Type B pancreatic cell (in vitro differentiated cells): ENCODE measurements around the gene PLEKHA6. TPM values are rescaled to one million over a fixed set of nuclear protein-coding genes. Genes with fewer than 3 reads are reported as not detected.

ENCODE experiments used
- DNase-seq: peaks from one replicate; pipeline ENCODE4 v3.0.0; 2021; ENCODE audit warnings: mixed read lengths; ENCODE audit not compliant: unreplicated experiment; ENCODE audit errors: extremely low spot score
- H3K27ac Mint-ChIP-seq: 2 replicates; pipeline ENCODE4 v1.8.0; 2021; ENCODE audit warnings: mild to moderate bottlenecking, mixed read lengths
- H3K27me3 Mint-ChIP-seq: 2 replicates; pipeline ENCODE4 v1.8.0; 2021; ENCODE audit warnings: mixed read lengths
- H3K36me3 Mint-ChIP-seq: 2 replicates; pipeline ENCODE4 v1.8.0; 2021; ENCODE audit warnings: mixed read lengths
- H3K4me1 Mint-ChIP-seq: one replicate; pipeline ENCODE4 v1.8.0; 2021; ENCODE audit warnings: mixed read lengths; ENCODE audit not compliant: unreplicated experiment
- H3K4me3 Mint-ChIP-seq: 2 replicates; pipeline ENCODE4 v1.8.0; 2021; ENCODE audit warnings: mild to moderate bottlenecking, mixed read lengths
- H3K9me3 Mint-ChIP-seq: 2 replicates; pipeline ENCODE4 v1.8.0; 2021; ENCODE audit warnings: mixed read lengths
- CTCF ChIP-seq: fragments of 200-600 bp; sonication (generic); conservative IDR thresholded peaks from 2 replicates; pipeline ENCODE4 v1.5.0; 2021; ENCODE audit warnings: antibody characterized with exemption, mild to moderate bottlenecking
- total RNA-seq: library from RNA; stranded (reverse); gene quantifications from 2 replicates; pipeline ENCODE4 v1.2.1, GENCODE V29; 2021; ENCODE audit warnings: low replicate concordance

The PLEKHA6 gene
- total RNA-seq, 1 donor from 2014 or later = 37.8 TPM

GRCh38 chr1:204188959-204189639, 170.6 kb downstream of the PLEKHA6 start:
- Mint-ChIP-seq H3K36me3 (no peaks in the 10 kb centered on the region), H3K9me3 (no peaks in the 10 kb centered on the region), H3K4me3 (no peak overlapping the region), H3K27ac (no peak overlapping the region), H3K4me1 (peaks cover 18% of the 10 kb centered on the region), H3K27me3 (peaks cover 61% of the 10 kb centered on the region)
- no peak for TF ChIP-seq CTCF
- DNase-seq = no peak

- H3K27me3 Mint-ChIP-seq = peaks cover 46% of the 10 kb centered on the region
- no peak for TF ChIP-seq CTCF
- no peak overlapping the region for H3K27ac Mint-ChIP-seq
- no peaks in the 10 kb centered on the region for H3K9me3 Mint-ChIP-seq
- peaks cover 17% of the 10 kb centered on the region for H3K4me1 Mint-ChIP-seq
- no peak overlapping the region for H3K4me3 Mint-ChIP-seq
- no peak for DNase-seq
- no peaks in the 10 kb centered on the region for H3K36me3 Mint-ChIP-seq
These were observed 173.1 kb downstream of the PLEKHA6 start for GRCh38 chr1:204186597-204186996.

- H3K27me3 Mint-ChIP-seq = peaks cover 11% of the 10 kb centered on the region
- peaks cover 9% of the 10 kb centered on the region for H3K4me1 Mint-ChIP-seq
- no peaks in the 10 kb centered on the region for H3K9me3 Mint-ChIP-seq
- H3K36me3 Mint-ChIP-seq = no peaks in the 10 kb centered on the region
- TF ChIP-seq CTCF = no peak
- no peak overlapping the region for H3K4me3 Mint-ChIP-seq
- H3K27ac Mint-ChIP-seq = no peak overlapping the region
- DNase-seq = no peak
These were observed 178.6 kb downstream of the PLEKHA6 start for GRCh38 chr1:204181116-204181515.

- H3K9me3 Mint-ChIP-seq = no peaks in the 10 kb centered on the region
- TF ChIP-seq CTCF = no peak
- no peak overlapping the region for H3K4me3 Mint-ChIP-seq
- no peak for DNase-seq
- H3K36me3 Mint-ChIP-seq = no peaks in the 10 kb centered on the region
- peaks cover 11% of the 10 kb centered on the region for H3K27me3 Mint-ChIP-seq
- peaks cover 9% of the 10 kb centered on the region for H3K4me1 Mint-ChIP-seq
- no peak overlapping the region for H3K27ac Mint-ChIP-seq
These were observed 179.6 kb downstream of the PLEKHA6 start for GRCh38 chr1:204180133-204180532.

- Mint-ChIP-seq H3K27me3 (peaks cover 11% of the 10 kb centered on the region), H3K4me1 (peaks cover 9% of the 10 kb centered on the region), H3K9me3 (no peaks in the 10 kb centered on the region), H3K36me3 (no peaks in the 10 kb centered on the region), H3K27ac (no peak overlapping the region), H3K4me3 (no peak overlapping the region)
- no peak for TF ChIP-seq CTCF
- DNase-seq = no peak
These were observed 181.0 kb downstream of the PLEKHA6 start for GRCh38 chr1:204178487-204179281.
